GM18507 (cell line): ENCODE measurements around the gene TRABD2B.

Experiments used
- DNase-seq: peaks from one replicate; pipeline ENCODE4 v3.0.0; 2011; ENCODE audit warnings: low read depth; ENCODE audit not compliant: insufficient read length; ENCODE audit errors: extremely low spot score
- FAIRE-seq: peaks from 2 replicates; lab custom pipeline; 2011; peaks lifted over from hg19 to GRCh38; lab: Jason Lieb, UNC

The TRABD2B gene

GRCh38 chr1:47997289-47998200, at the start of gene TRABD2B:
Gene TRABD2B (minus strand): TSS chr1:47997385.
- peak; percentile 68 for FAIRE-seq
- peak; percentile 69 for DNase-seq

GRCh38 chr1:48044311-48044710, 47.1 kb upstream of the TRABD2B start:
- FAIRE-seq (no peak), DNase-seq (no peak)

- DNase-seq (no peak), FAIRE-seq (no peak)
Observed at GRCh38 chr1:48043622-48044021, 46.4 kb upstream of the TRABD2B start.

GRCh38 chr1:48040154-48040553, 43.0 kb upstream of the TRABD2B start:
- DNase-seq (no peak), FAIRE-seq (no peak)

DNA sequence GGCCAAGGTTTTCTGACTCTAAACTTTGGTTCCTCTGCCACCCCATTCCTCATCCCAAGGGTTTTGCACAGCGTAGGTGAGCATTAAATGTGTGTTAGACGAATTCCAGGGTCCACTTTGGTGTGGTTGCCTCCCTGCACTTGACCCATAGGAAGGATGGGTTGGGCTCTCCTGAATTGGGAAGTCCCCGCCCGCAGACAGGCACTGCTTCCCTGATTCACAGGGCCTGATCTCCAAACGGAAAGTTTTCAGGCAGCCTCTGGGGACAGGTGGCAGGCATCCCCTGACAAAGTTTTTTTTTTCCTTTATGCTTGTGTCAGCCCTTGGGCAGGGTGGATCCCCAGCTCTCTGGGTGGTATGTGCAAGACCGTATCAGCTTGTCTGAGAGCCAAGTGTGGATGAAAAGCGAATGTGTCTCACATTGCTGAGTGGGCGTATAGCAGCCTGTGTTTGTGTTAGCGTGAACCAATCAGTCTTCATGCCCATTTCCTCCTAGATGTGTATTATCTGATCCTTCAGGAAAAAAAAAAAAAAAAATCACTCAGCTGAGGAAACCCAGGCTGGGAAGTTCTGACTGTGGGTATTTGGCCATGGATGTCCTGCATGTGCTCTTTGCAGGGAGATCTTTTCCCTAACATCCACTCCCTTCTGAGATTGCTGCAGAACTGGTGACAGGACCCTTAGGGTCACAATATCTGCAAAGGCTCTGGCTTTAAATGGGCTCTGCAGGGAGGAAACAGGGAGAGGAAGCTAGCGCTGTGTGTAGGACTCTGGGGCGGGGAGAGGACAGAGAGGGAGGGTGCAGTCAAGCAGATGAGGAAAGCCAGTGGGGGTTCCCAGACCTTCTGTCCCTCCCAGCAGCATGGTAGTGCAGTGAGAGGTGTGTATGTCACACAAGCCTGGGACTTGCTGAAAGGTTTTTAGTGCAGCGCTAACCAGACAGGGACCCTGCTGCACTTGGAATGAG, 42.2 kb upstream of the TRABD2B start:
- DNase-seq (no peak), FAIRE-seq (peak; percentile 65)

GRCh38 chr1:48038270-48038767, 41.1 kb upstream of the TRABD2B start:
- FAIRE-seq = no peak
- no peak for DNase-seq

- no peak for DNase-seq
- FAIRE-seq = no peak
Observed at GRCh38 chr1:48036710-48037355, 39.6 kb upstream of the TRABD2B start.

GRCh38 chr1:48035371-48036141, 38.4 kb upstream of the TRABD2B start:
- FAIRE-seq (no peak), DNase-seq (no peak)

GRCh38 chr1:48033495-48034045, 36.4 kb upstream of the TRABD2B start:
- DNase-seq (no peak), FAIRE-seq (no peak)

GRCh38 chr1:48031676-48032075, 34.5 kb upstream of the TRABD2B start:
- FAIRE-seq = no peak
- DNase-seq = no peak

DNA sequence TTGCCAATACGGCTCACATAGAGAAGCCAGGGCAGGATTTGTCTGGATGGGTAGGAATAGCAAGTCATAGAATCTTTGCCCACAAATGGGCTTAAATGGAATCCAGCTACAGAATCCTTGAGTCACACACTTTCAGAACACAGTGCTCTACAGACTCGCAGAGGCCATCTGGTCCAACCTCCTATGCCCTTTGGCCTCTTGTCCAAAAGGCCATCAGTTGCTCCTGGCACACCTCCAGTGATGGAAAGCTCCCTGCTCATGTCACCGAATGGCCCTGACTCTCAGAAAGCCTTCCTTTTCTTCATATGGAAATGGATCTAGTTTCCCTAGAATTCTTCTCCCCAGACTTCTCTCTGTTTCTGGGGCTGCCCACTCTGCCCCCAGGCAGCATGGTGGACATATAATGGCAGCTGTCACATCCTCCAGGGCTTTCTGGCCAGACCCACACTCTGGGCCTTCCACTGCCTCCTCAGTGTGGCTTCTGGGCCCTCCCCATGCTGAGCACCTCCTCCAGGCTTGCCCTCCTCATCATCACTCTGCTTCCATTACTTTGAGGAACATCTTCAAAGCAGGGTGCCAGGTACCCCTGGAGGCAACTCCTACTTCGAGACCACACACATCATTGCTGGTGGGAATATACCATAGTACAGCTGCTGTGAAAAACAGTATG, 33.6 kb upstream of the TRABD2B start:
- no peak for DNase-seq
- FAIRE-seq = no peak

DNA sequence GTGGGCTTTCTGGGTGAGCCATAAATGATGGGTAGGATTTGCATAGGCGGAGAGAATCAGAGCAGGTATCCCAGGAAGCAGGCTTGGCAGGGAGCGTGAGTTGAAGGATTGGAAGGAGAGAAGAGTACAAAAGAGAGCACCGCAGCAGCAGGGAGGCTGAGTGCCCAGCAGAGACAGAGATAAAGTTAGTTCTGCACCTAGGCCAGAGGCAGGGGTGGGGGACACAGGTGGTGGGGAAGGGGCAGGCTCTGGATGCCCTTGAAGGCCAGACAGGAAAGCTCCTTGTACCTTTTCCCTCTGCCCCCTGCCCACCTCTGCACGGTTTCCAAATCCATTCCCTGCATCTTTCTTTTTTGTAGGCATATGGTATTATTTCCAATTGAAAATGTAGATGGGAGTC, 33.0 kb upstream of the TRABD2B start:
- FAIRE-seq = no peak

GRCh38 chr1:48028218-48029069, 31.3 kb upstream of the TRABD2B start:
- FAIRE-seq (no peak), DNase-seq (no peak)

More for the DNA sequence above, 33.0 kb upstream of the TRABD2B start:
- no peak for DNase-seq

DNA sequence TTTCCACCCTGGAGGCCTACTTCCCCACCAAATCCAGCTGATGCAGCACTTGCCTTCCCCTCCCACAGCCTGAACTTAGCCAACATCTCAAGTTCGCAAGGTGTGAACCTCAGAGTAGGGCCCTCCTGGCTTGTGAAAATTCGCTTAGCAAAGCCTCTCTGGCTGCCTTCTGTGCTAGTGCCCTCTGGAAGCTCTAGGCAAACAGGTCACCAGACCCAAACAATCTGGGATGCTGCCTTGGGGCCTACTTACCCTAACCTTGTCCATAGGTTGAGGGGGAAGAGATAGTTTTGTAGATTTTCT, 30.3 kb upstream of the TRABD2B start:
- no peak for FAIRE-seq

GRCh38 chr1:48026701-48027532, 29.7 kb upstream of the TRABD2B start:
- FAIRE-seq = no peak
- no peak for DNase-seq

More for the DNA sequence above, 30.3 kb upstream of the TRABD2B start:
- no peak for DNase-seq

- DNase-seq = no peak
Observed at GRCh38 chr1:48026275-48026674, 29.1 kb upstream of the TRABD2B start.

DNA sequence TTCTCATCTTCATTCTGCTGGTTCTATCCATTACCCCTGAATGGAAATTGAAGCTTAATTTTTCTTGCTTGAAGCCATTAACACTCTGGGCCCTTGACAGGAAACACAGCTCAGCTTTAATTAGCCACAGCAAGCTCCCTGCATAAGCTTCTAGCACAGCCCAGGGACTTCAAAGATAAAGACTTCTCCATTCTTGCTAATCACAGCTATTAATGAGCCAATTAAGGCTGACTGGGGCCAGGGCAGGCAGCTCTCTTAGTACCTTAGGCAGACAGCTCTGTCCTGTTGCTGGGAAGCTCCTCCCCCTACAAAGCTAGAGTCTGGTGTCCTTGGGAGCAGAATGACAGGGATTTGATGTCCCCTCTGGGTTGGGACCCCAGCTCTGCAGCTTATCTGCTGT, 27.9 kb upstream of the TRABD2B start:
- FAIRE-seq (no peak), DNase-seq (no peak)

More at GRCh38 chr1:48026275-48026674, 29.1 kb upstream of the TRABD2B start:
- no peak for FAIRE-seq
